Keratinocyte (primary cell): Measurements from ENCODE around the gene LIM2.

Source experiments
- EZH2 ChIP-seq: IDR thresholded peaks from one replicate; pipeline ENCODE4 v1.6.1; 2012; ENCODE audit warnings: inconsistent platforms, mild to moderate bottlenecking, low read length, moderate library complexity
- TF ChIP-seq, protein P1 (sequence below), 3 experiments: IDR thresholded peaks in 1 of 3; conservative IDR thresholded peaks in 1 of 3; optimal IDR thresholded peaks in 1 of 3; 2 replicates in 2 of 3; 3 replicates in 1 of 3; pipeline versions ENCODE3 to v1.5.1; 2011; ENCODE audit warnings: low read length in 3 of 3, mild to moderate bottlenecking in 3 of 3, moderate library complexity in 2 of 3, control low read depth in 1 of 3, inconsistent platforms in 1 of 3; ENCODE audit not compliant: insufficient read depth in 2 of 3; ENCODE audit errors: extremely low read depth in 1 of 3

DNA sequence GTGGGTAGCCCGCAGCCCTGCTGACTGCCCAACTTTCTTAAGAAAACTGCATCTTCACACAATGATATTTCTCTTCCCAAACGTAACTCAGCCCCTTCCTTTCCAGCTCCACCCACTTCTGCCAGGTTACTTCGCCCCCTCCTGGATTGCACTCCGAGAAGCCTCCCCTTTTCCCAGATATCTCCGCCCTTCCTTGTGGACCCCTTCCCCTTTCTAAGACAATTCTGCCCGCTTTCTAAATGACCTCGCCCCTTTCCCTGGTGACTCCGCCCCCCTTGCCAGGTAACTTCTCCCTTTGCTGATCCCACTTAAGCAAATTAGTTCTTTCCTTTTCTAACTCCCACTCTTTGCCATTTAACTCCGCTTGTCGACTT is 48.5 kb downstream of the LIM2 start:
- TF ChIP-seq, protein P1, sequence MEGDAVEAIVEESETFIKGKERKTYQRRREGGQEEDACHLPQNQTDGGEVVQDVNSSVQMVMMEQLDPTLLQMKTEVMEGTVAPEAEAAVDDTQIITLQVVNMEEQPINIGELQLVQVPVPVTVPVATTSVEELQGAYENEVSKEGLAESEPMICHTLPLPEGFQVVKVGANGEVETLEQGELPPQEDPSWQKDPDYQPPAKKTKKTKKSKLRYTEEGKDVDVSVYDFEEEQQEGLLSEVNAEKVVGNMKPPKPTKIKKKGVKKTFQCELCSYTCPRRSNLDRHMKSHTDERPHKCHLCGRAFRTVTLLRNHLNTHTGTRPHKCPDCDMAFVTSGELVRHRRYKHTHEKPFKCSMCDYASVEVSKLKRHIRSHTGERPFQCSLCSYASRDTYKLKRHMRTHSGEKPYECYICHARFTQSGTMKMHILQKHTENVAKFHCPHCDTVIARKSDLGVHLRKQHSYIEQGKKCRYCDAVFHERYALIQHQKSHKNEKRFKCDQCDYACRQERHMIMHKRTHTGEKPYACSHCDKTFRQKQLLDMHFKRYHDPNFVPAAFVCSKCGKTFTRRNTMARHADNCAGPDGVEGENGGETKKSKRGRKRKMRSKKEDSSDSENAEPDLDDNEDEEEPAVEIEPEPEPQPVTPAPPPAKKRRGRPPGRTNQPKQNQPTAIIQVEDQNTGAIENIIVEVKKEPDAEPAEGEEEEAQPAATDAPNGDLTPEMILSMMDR (optimal IDR thresholded peaks at IDR 0.05 in 1 of 3, IDR thresholded peaks at IDR 0.05 in 1 of 3, conservative IDR thresholded peaks at IDR 0.05 in 1 of 3; ENCODE audit: extremely low read depth in 1 of 3, insufficient read depth in 2 of 3, low read length in 3 of 3), result no peak
- no peak for TF ChIP-seq EZH2
